A549 (cell line): ENCODE results near the gene UNC13C. TPM values are rescaled to one million over a fixed set of nuclear protein-coding genes. Genes with fewer than 3 reads are reported as not detected.

ENCODE experiments used
- ATAC-seq, 2 experiments: fragments of 200-7000 bp in 1 of 2; fragments of >200 bp in 1 of 2; cut with Nextera tagmentation in 1 of 2; cut with Tn5 transposase in 1 of 2; 3 replicates each; pipeline versions ENCODE4 v1.8.0 to v1.9.1; 2018 to 2020; ENCODE audit warnings: mild to moderate bottlenecking in 1 of 2, moderate library complexity in 1 of 2
- CTCF ChIA-PET: fragments of 300-600 bp; sonication (Branson Sonifier 250); formaldehyde crosslinking; extraction: SDS; loops from one replicate; lab custom pipeline; 2021; ENCODE audit warnings: antibody characterized with exemption, inconsistent platforms; lab: Yijun Ruan, JAX
- POLR2A ChIA-PET: fragments of 350-600 bp; formaldehyde crosslinking; extraction: SDS; loops from one replicate; lab custom pipeline; 2021; ENCODE audit warnings: antibody characterized with exemption, inconsistent platforms; lab: Yijun Ruan, JAX
- DNase-seq, 2 experiments: peaks; one replicate each; pipeline versions ENCODE4 v3.0.0 to v3.0.0-alpha.2; 2011 to 2016; ENCODE audit warnings: low read depth in 1 of 2, low spot score in 1 of 2
- FAIRE-seq: peaks from 2 replicates; lab custom pipeline; 2011; peaks lifted over from hg19 to GRCh38; lab: Jason Lieb, UNC
- H3K27ac ChIP-seq, 2 experiments: fragments of >200 bp; sonication (Bioruptor Twin); formaldehyde crosslinking; 3 replicates each; pipeline ENCODE4 v1.5.1; 2016 to 2017
- H3K4me1 ChIP-seq: fragments of >200 bp; sonication (Bioruptor Twin); formaldehyde crosslinking; 3 replicates; pipeline ENCODE4 v1.6.1; 2016
- H3K4me2 ChIP-seq: fragments of >200 bp; sonication (Bioruptor Twin); formaldehyde crosslinking; 3 replicates; pipeline ENCODE4 v1.6.1; 2016
- H3K4me3 ChIP-seq: fragments of >200 bp; sonication (Bioruptor Twin); formaldehyde crosslinking; 3 replicates; pipeline ENCODE4 v1.5.1; 2016
- H3K9me3 ChIP-seq: fragments of >200 bp; sonication (Bioruptor Twin); formaldehyde crosslinking; 3 replicates; pipeline ENCODE4 v1.6.1; 2016
- CEBPB ChIP-seq, 2 experiments: fragments of >200 bp in 1 of 2; sonication (Bioruptor Twin) in 1 of 2; formaldehyde crosslinking in 1 of 2; IDR thresholded peaks; 2 replicates each; pipeline ENCODE4 v1.6.1; 2012 to 2016
- CHD4 ChIP-seq: fragments of 200-600 bp; sonication (generic); IDR thresholded peaks from 2 replicates; pipeline ENCODE4 v1.6.1; 2016; ENCODE audit warnings: antibody characterized with exemption, mild to moderate bottlenecking, borderline replicate concordance
- EHF ChIP-seq: fragments of 250-450 bp; sonication (Bioruptor Pico); IDR thresholded peaks from 2 replicates; pipeline ENCODE4 v1.5.0; 2020; ENCODE audit warnings: mild to moderate bottlenecking
- EHMT2 ChIP-seq: fragments of 200-600 bp; sonication (generic); IDR thresholded peaks from 2 replicates; pipeline ENCODE4 v1.6.1; 2016; ENCODE audit warnings: antibody characterized with exemption, low read depth, mild to moderate bottlenecking, moderate library complexity
- EP300 ChIP-seq, 2 experiments: fragments of >200 bp; sonication (Bioruptor Twin); formaldehyde crosslinking; IDR thresholded peaks; 2 replicates in 1 of 2; 3 replicates in 1 of 2; pipeline ENCODE4 v1.6.1; 2016 to 2017
- FOSB ChIP-seq: fragments of 250-450 bp; sonication (Bioruptor Pico); IDR thresholded peaks from 2 replicates; pipeline ENCODE4 v1.5.0; 2020; ENCODE audit warnings: mild to moderate bottlenecking, moderate library complexity
- HOXB13 ChIP-seq: fragments of 250-450 bp; sonication (Bioruptor Pico); IDR thresholded peaks from 2 replicates; pipeline ENCODE4 v1.5.0; 2020; ENCODE audit warnings: low read depth, mild to moderate bottlenecking, moderate library complexity
- HOXB5 ChIP-seq: fragments of 250-450 bp; sonication (Bioruptor Pico); IDR thresholded peaks from 2 replicates; pipeline ENCODE4 v1.5.0; 2020; ENCODE audit warnings: mild to moderate bottlenecking, moderate library complexity
- JUN ChIP-seq, 2 experiments: fragments of >200 bp; sonication (Bioruptor Twin); formaldehyde crosslinking; IDR thresholded peaks; 2 replicates in 1 of 2; 3 replicates in 1 of 2; pipeline ENCODE4 v1.6.1; 2016 to 2017
- KDM1A ChIP-seq: fragments of 200-600 bp; sonication (generic); IDR thresholded peaks from 2 replicates; pipeline ENCODE4 v1.6.1; 2016; ENCODE audit warnings: low read depth, mild to moderate bottlenecking
- MAFK ChIP-seq: fragments of 450-650 bp; IDR thresholded peaks from 2 replicates; pipeline ENCODE4 v1.6.1; 2014; ENCODE audit not compliant: partially characterized antibody
- MYC ChIP-seq: IDR thresholded peaks from 2 replicates; pipeline ENCODE4 v1.6.1; 2012; ENCODE audit warnings: mild to moderate bottlenecking, inconsistent platforms, low read length, improper control_type of control experiment, borderline replicate concordance
- PHF8 ChIP-seq: fragments of 200-600 bp; sonication (generic); IDR thresholded peaks from 2 replicates; pipeline ENCODE4 v1.6.1; 2016; ENCODE audit warnings: low read depth, mild to moderate bottlenecking, antibody characterized with exemption, moderate library complexity, borderline replicate concordance
- POLR2A ChIP-seq: IDR thresholded peaks from 2 replicates; pipeline ENCODE4 v1.6.1; 2012; ENCODE audit warnings: mild to moderate bottlenecking, low read length
- POLR2AphosphoS2 ChIP-seq: conservative IDR thresholded peaks from 2 replicates; pipeline ENCODE4 v1.6.1; 2012; ENCODE audit warnings: low read length, improper control_type of control experiment, inconsistent platforms
- RCOR1 ChIP-seq: fragments of 150-350 bp; IDR thresholded peaks from 2 replicates; pipeline ENCODE4 v1.6.1; 2014; ENCODE audit warnings: antibody characterized with exemption, low read length, low read depth
- RNF2 ChIP-seq: fragments of 200-600 bp; sonication (generic); IDR thresholded peaks from 2 replicates; pipeline ENCODE4 v1.6.1; 2016; ENCODE audit warnings: low read depth, mild to moderate bottlenecking, antibody characterized with exemption, moderate library complexity, borderline replicate concordance
- SMC3 ChIP-seq: fragments of >200 bp; sonication (Bioruptor Twin); formaldehyde crosslinking; IDR thresholded peaks from 3 replicates; pipeline ENCODE4 v1.6.1; 2018; ENCODE audit warnings: inconsistent platforms
- SREBF2 ChIP-seq: fragments of 450-650 bp; IDR thresholded peaks from 2 replicates; pipeline ENCODE4 v1.6.1; 2014; ENCODE audit warnings: mild to moderate bottlenecking, moderate library complexity
- TP53 ChIP-seq: fragments of 250-450 bp; sonication (Bioruptor Pico); IDR thresholded peaks from 2 replicates; pipeline ENCODE4 v1.5.0; 2021; ENCODE audit warnings: mild to moderate bottlenecking, moderate library complexity
- WGBS: methylation state at CpG from one replicate; pipeline ENCODE4 v1.1.6; 2017; ENCODE audit errors: missing lambda C conversion rate; 5-methylcytosine and 5-hydroxymethylcytosine counted together
- polyA plus RNA-seq, 4 experiments: library from polyadenylated mRNA; depleted of rRNA in 3 of 4; stranded (reverse); fragments of >200 nt; fragmentation: RNase III in 1 of 4; extraction: RNeasy Plus Mini Kit Qiagen cat#74134 plus additional on column Dnase treatment in 1 of 4; gene quantifications; 2 replicates in 3 of 4; 3 replicates in 1 of 4; pipeline ENCODE4 v1.2.3, GENCODE V29; 2011 to 2017
- TF ChIP-seq, protein P1 (sequence below): IDR thresholded peaks from 2 replicates; pipeline ENCODE4 v1.6.1; 2012; ENCODE audit warnings: low read depth, borderline replicate concordance
- TF ChIP-seq, protein P2 (sequence below): IDR thresholded peaks from 2 replicates; pipeline ENCODE4 v1.6.1; 2012
- TF ChIP-seq, protein P3 (sequence below): fragments of 150-350 bp; IDR thresholded peaks from 2 replicates; pipeline ENCODE4 v1.6.1; 2014; ENCODE audit warnings: low read depth, mild to moderate bottlenecking, low read length

The UNC13C gene
- polyA plus RNA-seq, 2 of the 4 experiments (the other 2 are of a cell fraction): 0.01 to 0.04 TPM

DNA sequence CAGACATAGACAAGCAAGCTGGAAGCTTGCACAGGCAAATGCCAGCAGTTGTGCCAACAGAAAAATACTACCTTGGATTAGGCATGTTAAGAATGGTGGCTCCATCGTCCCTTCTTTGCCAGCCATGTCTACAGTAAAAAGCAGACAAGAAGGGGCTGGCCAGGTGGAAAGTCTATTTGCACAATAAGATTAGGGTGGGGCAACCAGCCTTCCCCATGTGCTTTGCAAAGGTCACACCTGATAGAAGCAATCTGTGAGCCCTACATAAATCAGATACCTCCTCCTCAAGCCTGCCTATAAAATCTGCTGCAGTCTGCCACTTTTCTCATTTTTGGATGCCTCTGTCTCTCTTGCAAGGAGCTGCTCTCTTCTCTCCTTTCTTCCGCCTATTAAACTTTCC, 662.6 kb downstream of the UNC13C start (continued):
- TF ChIP-seq SMC3: no peak

DNA sequence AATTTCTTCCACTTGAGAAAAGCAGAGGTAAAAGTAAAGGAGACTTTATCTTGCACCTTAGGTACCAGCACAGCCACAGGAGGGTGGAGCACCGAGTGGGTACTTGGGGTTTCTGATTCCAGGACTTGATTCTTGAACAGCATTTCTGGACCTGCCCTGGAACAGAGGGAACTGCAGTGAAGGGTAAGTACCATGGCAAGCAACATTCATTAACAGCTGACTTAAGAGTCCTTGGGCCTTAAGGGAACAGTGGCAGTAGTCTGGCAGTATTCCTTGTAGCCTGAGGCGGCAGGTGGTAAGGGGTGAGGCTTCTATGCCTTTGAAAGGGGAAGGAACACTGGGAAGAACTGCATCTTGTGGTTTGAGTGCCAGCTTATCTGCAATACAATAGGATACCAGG, 666.6 kb downstream of the UNC13C start:
- Histone ChIP-seq H3K4me2 (no peak overlapping the region), H3K4me3 (no peak overlapping the region), H3K9me3 (no peaks in the 10 kb centered on the region), H3K27ac (no peak overlapping the region), H3K4me1 (no peaks in the 10 kb centered on the region)
- no peak for FAIRE-seq
- DNase-seq: no peak
- POLR2A ChIA-PET: no interaction called here
- CTCF ChIA-PET: no interaction called here
- ATAC-seq: no peak
- WGBS: 0% methylated on average over 2 of the region's 2 CpGs
- TF ChIP-seq RCOR1: no peak
- TF ChIP-seq EHMT2: no peak
- TF ChIP-seq RNF2: no peak

DNA sequence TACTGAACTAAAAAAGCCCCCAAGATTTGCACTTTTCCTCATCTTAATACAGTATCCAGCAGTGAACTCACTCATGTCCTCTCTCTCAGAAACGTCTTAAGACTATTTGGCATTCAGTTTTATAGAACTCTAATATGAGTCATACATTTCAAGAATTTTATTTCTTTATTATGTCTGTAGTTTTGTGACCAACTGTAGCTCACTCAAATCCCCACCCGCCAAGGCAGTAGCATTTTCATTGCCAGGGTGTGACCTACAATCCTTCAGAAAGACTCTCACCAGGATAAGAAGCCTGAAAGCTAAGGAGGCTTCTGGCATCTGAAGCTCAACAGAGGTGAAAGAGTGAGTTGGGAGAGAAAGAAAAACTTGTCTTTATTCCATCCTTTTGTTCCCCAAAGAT, 681.4 kb downstream of the UNC13C start:
- Histone ChIP-seq H3K27ac (no peak overlapping the region), H3K9me3 (no peaks in the 10 kb centered on the region), H3K4me2 (no peak overlapping the region), H3K4me3 (no peak overlapping the region), H3K4me1 (no peaks in the 10 kb centered on the region)
- ChIA-PET POLR2A (no interaction called here), CTCF (no interaction called here)
- ATAC-seq: no peak
- WGBS: 0% methylated on average over 2 of the region's 2 CpGs
- FAIRE-seq: no peak
- TF ChIP-seq FOSB (CRISPR knock-in tag): no peak
- TF ChIP-seq, protein P1, sequence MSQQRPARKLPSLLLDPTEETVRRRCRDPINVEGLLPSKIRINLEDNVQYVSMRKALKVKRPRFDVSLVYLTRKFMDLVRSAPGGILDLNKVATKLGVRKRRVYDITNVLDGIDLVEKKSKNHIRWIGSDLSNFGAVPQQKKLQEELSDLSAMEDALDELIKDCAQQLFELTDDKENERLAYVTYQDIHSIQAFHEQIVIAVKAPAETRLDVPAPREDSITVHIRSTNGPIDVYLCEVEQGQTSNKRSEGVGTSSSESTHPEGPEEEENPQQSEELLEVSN: no peak
- no peak for TF ChIP-seq SMC3
- TF ChIP-seq HOXB13 (CRISPR knock-in tag): no peak
- TF ChIP-seq, protein P2, sequence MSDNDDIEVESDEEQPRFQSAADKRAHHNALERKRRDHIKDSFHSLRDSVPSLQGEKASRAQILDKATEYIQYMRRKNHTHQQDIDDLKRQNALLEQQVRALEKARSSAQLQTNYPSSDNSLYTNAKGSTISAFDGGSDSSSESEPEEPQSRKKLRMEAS: no peak
- no peak for TF ChIP-seq PHF8
- TF ChIP-seq POLR2AphosphoS2: no peak
- TF ChIP-seq EHF: no peak
- no peak for TF ChIP-seq TP53 (CRISPR knock-in tag)
- TF ChIP-seq MAFK: no peak
- no peak for TF ChIP-seq JUN (IDR thresholded peaks at IDR 0.05)
- no peak for TF ChIP-seq CEBPB (IDR thresholded peaks at IDR 0.05)
- no peak for TF ChIP-seq HOXB5 (CRISPR knock-in tag)
- no peak for TF ChIP-seq SREBF2
- no peak for DNase-seq

DNA sequence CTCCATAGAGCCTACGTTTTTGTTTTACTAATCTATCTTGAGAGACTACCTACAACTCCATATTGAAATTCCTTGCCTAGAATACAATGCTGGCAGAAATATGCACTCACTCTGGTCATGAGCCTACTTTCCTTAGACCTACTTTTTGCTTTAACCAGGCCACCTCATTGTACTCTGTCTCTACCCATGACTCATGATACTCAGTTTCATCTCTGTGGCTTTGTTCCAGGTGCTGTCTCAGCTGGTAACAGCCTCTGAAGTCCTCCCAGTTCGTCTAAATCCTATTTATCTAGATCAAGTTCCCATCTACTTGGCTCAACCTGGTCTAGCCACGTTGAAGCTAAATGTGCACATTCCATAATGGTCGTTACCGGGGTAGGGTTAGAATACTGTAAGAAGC, 682.1 kb downstream of the UNC13C start:
- TF ChIP-seq PHF8 (no peak), CHD4 (no peak), TP53 (CRISPR knock-in tag) (no peak), EP300 (IDR thresholded peaks at IDR 0.05) (no peak), KDM1A (no peak), MYC (no peak), POLR2A (no peak), EHF (no peak)
- TF ChIP-seq, protein P2: no peak
- TF ChIP-seq, protein P3, sequence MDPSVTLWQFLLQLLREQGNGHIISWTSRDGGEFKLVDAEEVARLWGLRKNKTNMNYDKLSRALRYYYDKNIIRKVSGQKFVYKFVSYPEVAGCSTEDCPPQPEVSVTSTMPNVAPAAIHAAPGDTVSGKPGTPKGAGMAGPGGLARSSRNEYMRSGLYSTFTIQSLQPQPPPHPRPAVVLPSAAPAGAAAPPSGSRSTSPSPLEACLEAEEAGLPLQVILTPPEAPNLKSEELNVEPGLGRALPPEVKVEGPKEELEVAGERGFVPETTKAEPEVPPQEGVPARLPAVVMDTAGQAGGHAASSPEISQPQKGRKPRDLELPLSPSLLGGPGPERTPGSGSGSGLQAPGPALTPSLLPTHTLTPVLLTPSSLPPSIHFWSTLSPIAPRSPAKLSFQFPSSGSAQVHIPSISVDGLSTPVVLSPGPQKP: no peak
- ChIA-PET CTCF (no interaction called here), POLR2A (no interaction called here)
- WGBS: 12% methylated on average over 5 of the region's 5 CpGs
- DNase-seq: no peak
- H3K4me2 ChIP-seq: no peak overlapping the region
- no peaks in the 10 kb centered on the region for H3K9me3 ChIP-seq
- no peak overlapping the region for H3K4me3 ChIP-seq
- H3K4me1 ChIP-seq: no peaks in the 10 kb centered on the region
- ATAC-seq: no peak
- FAIRE-seq: no peak
- no peak overlapping the region for H3K27ac ChIP-seq
